Measurements from ENCODE around the gene PLCL2.

GRCh38 chr3:17009826-17010225 is 125.1 kb downstream of the PLCL2 start:
- no peak for TF ChIP-seq CTCF (IDR thresholded peaks at IDR 0.05)
- TF ChIP-seq REST (IDR thresholded peaks at IDR 0.05; ENCODE audit: insufficient read depth in 1 of 2, low read depth in 2 of 2, low read length in 1 of 2) = no peak
- TF ChIP-seq POLR2AphosphoS5 (IDR thresholded peaks at IDR 0.05; ENCODE audit: low read depth, low read length) = no peak

Data from Panc1 (cell line).